Endothelial cell of umbilical vein (primary cell): ENCODE data around the gene SPTBN5. TPM values are rescaled to one million over a fixed set of nuclear protein-coding genes. Genes with fewer than 3 reads are reported as not detected.
A peak's percentile ranks its signal among the peaks of the same experiment; 100 is the strongest.

ENCODE experiments used
- BruUV-seq: library from RNA; stranded (reverse); fragments of 400-500 nt; replicated peaks from 2 replicates; lab custom pipeline; 2021; lab: Mats Ljungman, UMichigan
- CTCF ChIA-PET: fragments of 300-600, 350-600 bp; sonication (Branson Sonifier 250); formaldehyde crosslinking; loops from one replicate; lab custom pipeline; 2021; ENCODE audit warnings: antibody characterized with exemption, inconsistent platforms; lab: Charles Lee
- POLR2A ChIA-PET: fragments of 300-600, 350-600 bp; sonication (Branson Sonifier 250); formaldehyde crosslinking; loops from one replicate; lab custom pipeline; 2021; ENCODE audit warnings: antibody characterized with exemption, inconsistent platforms; lab: Charles Lee
- DNase-seq: peaks from one replicate; pipeline ENCODE4 v3.0.0-alpha.2; 2011; ENCODE audit warnings: low read depth, low spot score
- FAIRE-seq: peaks from 2 replicates; lab custom pipeline; 2011; peaks lifted over from hg19 to GRCh38; lab: Jason Lieb, UNC
- H2AFZ ChIP-seq: 2 replicates; pipeline ENCODE4 v1.6.0; 2012; ENCODE audit warnings: low read depth, low read length, control low read depth, inconsistent platforms
- H3K27ac ChIP-seq: 2 replicates; pipeline ENCODE4 v1.5.1; 2011; ENCODE audit warnings: low read depth, mild to moderate bottlenecking, control low read depth, low read length, moderate library complexity; ENCODE audit not compliant: insufficient read depth
- H3K27me3 ChIP-seq, 2 experiments: 2 replicates each; pipeline versions ENCODE4 v1.6.0 to v1.6.1; 2011; ENCODE audit warnings: low read length in 2 of 2, mixed read lengths in 1 of 2; ENCODE audit not compliant: control insufficient read depth in 2 of 2, insufficient read depth in 2 of 2
- H3K36me3 ChIP-seq, 2 experiments: 2 replicates in 1 of 2; 3 replicates in 1 of 2; pipeline ENCODE4 v1.5.1; 2011; ENCODE audit warnings: low read length in 2 of 2, mild to moderate bottlenecking in 1 of 2, moderate library complexity in 1 of 2; ENCODE audit not compliant: control insufficient read depth in 2 of 2, insufficient read depth in 2 of 2; ENCODE audit errors: extremely low read depth in 1 of 2
- H3K4me1 ChIP-seq: 3 replicates; pipeline ENCODE4 v1.5.1; 2011; ENCODE audit warnings: mild to moderate bottlenecking, low read length; ENCODE audit not compliant: control insufficient read depth, insufficient read depth; ENCODE audit errors: extremely low read depth
- H3K4me2 ChIP-seq: 2 replicates; pipeline ENCODE4 v1.6.1; 2011; ENCODE audit warnings: low read length, control low read depth, mixed read lengths; ENCODE audit not compliant: insufficient read depth
- H3K4me3 ChIP-seq, 3 experiments: fragments of 200-600 bp in 1 of 3; sonication (generic), shearing (Covaris generic) in 1 of 3; replicated peaks in 1 of 3; 2 replicates each; pipeline ENCODE4 v1.5.1; 2011 to 2016; ENCODE audit warnings: control low read depth in 3 of 3, low read length in 3 of 3, mild to moderate bottlenecking in 2 of 3, inconsistent platforms in 1 of 3, low read depth in 1 of 3, moderate library complexity in 1 of 3; ENCODE audit not compliant: insufficient read depth in 1 of 3
- H3K79me2 ChIP-seq: 2 replicates; pipeline ENCODE4 v1.6.0; 2012; ENCODE audit warnings: low read length, inconsistent platforms; ENCODE audit not compliant: control insufficient read depth, insufficient read depth
- H3K9ac ChIP-seq: replicated peaks from 2 replicates; pipeline ENCODE3; 2011; ENCODE audit warnings: low read length, control low read depth; ENCODE audit not compliant: insufficient read depth; ENCODE audit errors: extremely low read depth
- H3K9me1 ChIP-seq: replicated peaks from 3 replicates; pipeline ENCODE4 v1.6.0; 2011; ENCODE audit warnings: mild to moderate bottlenecking, low read length; ENCODE audit not compliant: control insufficient read depth, insufficient read depth; ENCODE audit errors: extremely low read depth
- H3K9me3 ChIP-seq: replicated peaks from 2 replicates; pipeline ENCODE4 v1.5.1; 2012; ENCODE audit warnings: low read length, inconsistent platforms; ENCODE audit not compliant: control insufficient read depth, insufficient read depth
- H4K20me1 ChIP-seq: replicated peaks from 2 replicates; pipeline ENCODE3; 2011; ENCODE audit warnings: mild to moderate bottlenecking, low read length; ENCODE audit not compliant: control insufficient read depth, insufficient read depth; ENCODE audit errors: extremely low read depth
- CTCF ChIP-seq, 2 donors: IDR thresholded peaks; 1 replicate in 1 of 2; 2 replicates in 1 of 2; pipeline ENCODE4 v1.5.1; 2011; ENCODE audit warnings: low read length in 2 of 2, mild to moderate bottlenecking in 2 of 2, moderate library complexity in 2 of 2, control low read depth in 1 of 2, inconsistent platforms in 1 of 2, low read depth in 1 of 2; ENCODE audit not compliant: insufficient read depth in 1 of 2; ENCODE audit errors: extremely low read depth in 1 of 2
- EZH2 ChIP-seq: IDR thresholded peaks from 2 replicates; pipeline ENCODE4 v1.6.1; 2012; ENCODE audit warnings: borderline replicate concordance, low read depth, mild to moderate bottlenecking, moderate library complexity, low read length, inconsistent platforms; ENCODE audit not compliant: severe bottlenecking
- GATA2 ChIP-seq: IDR thresholded peaks from 2 replicates; pipeline ENCODE4 v1.7.0; 2011; ENCODE audit warnings: low read depth, mild to moderate bottlenecking, moderate library complexity, mixed read lengths, low read length; ENCODE audit not compliant: insufficient read length, insufficient read depth
- POLR2AphosphoS5 ChIP-seq: IDR thresholded peaks from 2 replicates; pipeline ENCODE4 v1.6.1; 2012; ENCODE audit warnings: low read depth, mild to moderate bottlenecking, control low read depth, low read length, moderate library complexity; ENCODE audit not compliant: insufficient read depth
- dilution Hi-C: fragments of 300-500 bp; cut with MboI; formaldehyde crosslinking; loops from one replicate; pipeline ENCODE4 v1.15.0; 2019; ENCODE audit warnings: low sequenced_read_pairs; ENCODE audit not compliant: extremely low pct_ligation_motif_present
- intact Hi-C: fragments of 100-400 bp; cut with micrococcal nuclease; formaldehyde crosslinking; loops from one replicate; pipeline ENCODE4 v1.10.0; 2022
- polyA plus RNA-seq, 4 experiments: library from polyadenylated mRNA; depleted of rRNA in 3 of 4; stranded (reverse) in 3 of 4; unstranded in 1 of 4; fragments of >200 nt; gene quantifications; 2 replicates each; pipeline versions ENCODE4 v1.2.1 to v1.2.3, GENCODE V29; 2011 to 2012; ENCODE audit warnings: missing spikeins in 1 of 4
- total RNA-seq: library from RNA; stranded (reverse); gene quantifications from 2 replicates; pipeline ENCODE4 v1.2.3, GENCODE V29; 2021

Gene SPTBN5
- total and polyA plus RNA-seq, 2 donors (not counting 3 experiments of a cell fraction or from before 2014, with no cell fraction given) = 12.0 to 19.0 TPM

GRCh38 chr15:41804361-41804760, 89.5 kb downstream of the SPTBN5 start:
- POLR2A ChIA-PET = no interaction called here
- H4K20me1 ChIP-seq = no peaks in the 10 kb centered on the region
- H3K4me1 ChIP-seq = peaks cover 25% of the 10 kb centered on the region
- no TSS peak for BruUV-seq
- H3K9me1 ChIP-seq = no peaks in the 10 kb centered on the region
- DNase-seq (no peak), FAIRE-seq (no peak)
- H3K4me2 ChIP-seq = no peak overlapping the region
- dilution Hi-C loops = no loop called here
- H3K9me3 ChIP-seq = no peaks in the 10 kb centered on the region
- no peak overlapping the region for H3K4me3 ChIP-seq
- intact Hi-C loops = no loop called here
- no peak overlapping the region for H2AFZ ChIP-seq
- H3K27me3 ChIP-seq = no peaks in the 10 kb centered on the region
- peaks cover 2 to 6% of the 10 kb centered on the region in 2 experiments for H3K36me3 ChIP-seq
- CTCF ChIA-PET = interaction anchor here (1.7 to 15.9 kb wide), 3 partner anchors 20 to 200 kb away, joined by 6 to 754 read pairs (median 6); partner anchors contain the start of gene MAPKBP1
- no peak for TF ChIP-seq EZH2
- TF ChIP-seq GATA2 = no peak
- no peak for TF ChIP-seq CTCF (IDR thresholded peaks at IDR 0.05; ENCODE audit: extremely low read depth in 1 of 2, insufficient read depth in 1 of 2, low read depth in 1 of 2, low read length in 2 of 2)
- no peak for TF ChIP-seq POLR2AphosphoS5
- H3K9ac ChIP-seq = no peak overlapping the region
- H3K79me2 ChIP-seq = peaks cover 15% of the 10 kb centered on the region
- peak overlapping the region; percentile 5 for H3K27ac ChIP-seq
